Endothelial cell of umbilical vein (primary cell): ENCODE data around the gene SMIM14. TPM values are rescaled to one million over a fixed set of nuclear protein-coding genes. Genes with fewer than 3 reads are reported as not detected.

ENCODE experiments used
- BruUV-seq: library from RNA; stranded (reverse); fragments of 400-500 nt; replicated peaks from 2 replicates; lab custom pipeline; 2021; lab: Mats Ljungman, UMichigan
- CTCF ChIA-PET: fragments of 300-600, 350-600 bp; sonication (Branson Sonifier 250); formaldehyde crosslinking; loops from one replicate; lab custom pipeline; 2021; ENCODE audit warnings: antibody characterized with exemption, inconsistent platforms; lab: Charles Lee
- POLR2A ChIA-PET: fragments of 300-600, 350-600 bp; sonication (Branson Sonifier 250); formaldehyde crosslinking; loops from one replicate; lab custom pipeline; 2021; ENCODE audit warnings: antibody characterized with exemption, inconsistent platforms; lab: Charles Lee
- DNase-seq: peaks from one replicate; pipeline ENCODE4 v3.0.0-alpha.2; 2011; ENCODE audit warnings: low read depth, low spot score
- FAIRE-seq: peaks from 2 replicates; lab custom pipeline; 2011; peaks lifted over from hg19 to GRCh38; lab: Jason Lieb, UNC
- H2AFZ ChIP-seq: 2 replicates; pipeline ENCODE4 v1.6.0; 2012; ENCODE audit warnings: low read depth, low read length, control low read depth, inconsistent platforms
- H3K27ac ChIP-seq: 2 replicates; pipeline ENCODE4 v1.5.1; 2011; ENCODE audit warnings: low read depth, mild to moderate bottlenecking, control low read depth, low read length, moderate library complexity; ENCODE audit not compliant: insufficient read depth
- H3K27me3 ChIP-seq, 2 experiments: 2 replicates each; pipeline versions ENCODE4 v1.6.0 to v1.6.1; 2011; ENCODE audit warnings: low read length in 2 of 2, mixed read lengths in 1 of 2; ENCODE audit not compliant: control insufficient read depth in 2 of 2, insufficient read depth in 2 of 2
- H3K36me3 ChIP-seq, 2 experiments: 2 replicates in 1 of 2; 3 replicates in 1 of 2; pipeline ENCODE4 v1.5.1; 2011; ENCODE audit warnings: low read length in 2 of 2, mild to moderate bottlenecking in 1 of 2, moderate library complexity in 1 of 2; ENCODE audit not compliant: control insufficient read depth in 2 of 2, insufficient read depth in 2 of 2; ENCODE audit errors: extremely low read depth in 1 of 2
- H3K4me1 ChIP-seq: 3 replicates; pipeline ENCODE4 v1.5.1; 2011; ENCODE audit warnings: mild to moderate bottlenecking, low read length; ENCODE audit not compliant: control insufficient read depth, insufficient read depth; ENCODE audit errors: extremely low read depth
- H3K4me2 ChIP-seq: 2 replicates; pipeline ENCODE4 v1.6.1; 2011; ENCODE audit warnings: low read length, control low read depth, mixed read lengths; ENCODE audit not compliant: insufficient read depth
- H3K4me3 ChIP-seq, 3 experiments: fragments of 200-600 bp in 1 of 3; sonication (generic), shearing (Covaris generic) in 1 of 3; replicated peaks in 1 of 3; 2 replicates each; pipeline ENCODE4 v1.5.1; 2011 to 2016; ENCODE audit warnings: control low read depth in 3 of 3, low read length in 3 of 3, mild to moderate bottlenecking in 2 of 3, inconsistent platforms in 1 of 3, low read depth in 1 of 3, moderate library complexity in 1 of 3; ENCODE audit not compliant: insufficient read depth in 1 of 3
- H3K79me2 ChIP-seq: 2 replicates; pipeline ENCODE4 v1.6.0; 2012; ENCODE audit warnings: low read length, inconsistent platforms; ENCODE audit not compliant: control insufficient read depth, insufficient read depth
- H3K9ac ChIP-seq: replicated peaks from 2 replicates; pipeline ENCODE3; 2011; ENCODE audit warnings: low read length, control low read depth; ENCODE audit not compliant: insufficient read depth; ENCODE audit errors: extremely low read depth
- H3K9me1 ChIP-seq: replicated peaks from 3 replicates; pipeline ENCODE4 v1.6.0; 2011; ENCODE audit warnings: mild to moderate bottlenecking, low read length; ENCODE audit not compliant: control insufficient read depth, insufficient read depth; ENCODE audit errors: extremely low read depth
- H3K9me3 ChIP-seq: replicated peaks from 2 replicates; pipeline ENCODE4 v1.5.1; 2012; ENCODE audit warnings: low read length, inconsistent platforms; ENCODE audit not compliant: control insufficient read depth, insufficient read depth
- H4K20me1 ChIP-seq: replicated peaks from 2 replicates; pipeline ENCODE3; 2011; ENCODE audit warnings: mild to moderate bottlenecking, low read length; ENCODE audit not compliant: control insufficient read depth, insufficient read depth; ENCODE audit errors: extremely low read depth
- EZH2 ChIP-seq: IDR thresholded peaks from 2 replicates; pipeline ENCODE4 v1.6.1; 2012; ENCODE audit warnings: borderline replicate concordance, low read depth, mild to moderate bottlenecking, moderate library complexity, low read length, inconsistent platforms; ENCODE audit not compliant: severe bottlenecking
- FOS ChIP-seq: IDR thresholded peaks from 2 replicates; pipeline ENCODE4 v1.6.1; 2011; ENCODE audit warnings: mild to moderate bottlenecking, low read length, moderate library complexity, borderline replicate concordance; ENCODE audit not compliant: insufficient read depth
- GATA2 ChIP-seq: IDR thresholded peaks from 2 replicates; pipeline ENCODE4 v1.7.0; 2011; ENCODE audit warnings: low read depth, mild to moderate bottlenecking, moderate library complexity, mixed read lengths, low read length; ENCODE audit not compliant: insufficient read length, insufficient read depth
- MYC ChIP-seq: IDR thresholded peaks from one replicate; pipeline ENCODE4 v1.6.1; 2011; ENCODE audit warnings: mild to moderate bottlenecking, low read depth, low read length
- POLR2AphosphoS5 ChIP-seq: IDR thresholded peaks from 2 replicates; pipeline ENCODE4 v1.6.1; 2012; ENCODE audit warnings: low read depth, mild to moderate bottlenecking, control low read depth, low read length, moderate library complexity; ENCODE audit not compliant: insufficient read depth
- dilution Hi-C: fragments of 300-500 bp; cut with MboI; formaldehyde crosslinking; loops from one replicate; pipeline ENCODE4 v1.15.0; 2019; ENCODE audit warnings: low sequenced_read_pairs; ENCODE audit not compliant: extremely low pct_ligation_motif_present
- intact Hi-C: fragments of 100-400 bp; cut with micrococcal nuclease; formaldehyde crosslinking; loops from one replicate; pipeline ENCODE4 v1.10.0; 2022
- polyA plus RNA-seq, 4 experiments: library from polyadenylated mRNA; depleted of rRNA in 3 of 4; stranded (reverse) in 3 of 4; unstranded in 1 of 4; fragments of >200 nt; gene quantifications; 2 replicates each; pipeline versions ENCODE4 v1.2.1 to v1.2.3, GENCODE V29; 2011 to 2012; ENCODE audit warnings: missing spikeins in 1 of 4
- total RNA-seq: library from RNA; stranded (reverse); gene quantifications from 2 replicates; pipeline ENCODE4 v1.2.3, GENCODE V29; 2021
- TF ChIP-seq, protein P1 (sequence below): IDR thresholded peaks from 2 replicates; pipeline ENCODE4 v1.6.1; 2011; ENCODE audit not compliant: insufficient read depth, insufficient read length

Gene SMIM14
- total and polyA plus RNA-seq, 2 donors (not counting 3 experiments of a cell fraction or from before 2014, with no cell fraction given), result 12.3 to 15.4 TPM

- H3K36me3 ChIP-seq, result no peaks in the 10 kb centered on the region
- H3K9me1 ChIP-seq, result no peaks in the 10 kb centered on the region
- H4K20me1 ChIP-seq, result no peaks in the 10 kb centered on the region
- H3K4me2 ChIP-seq, result no peak overlapping the region
- intact Hi-C loops (no loop called here), dilution Hi-C loops (no loop called here)
- no peak for FAIRE-seq
- no TSS peak for BruUV-seq
- ChIA-PET POLR2A (no interaction called here), CTCF (no interaction called here)
- H3K27ac ChIP-seq, result no peak overlapping the region
- DNase-seq, result no peak
- no peaks in the 10 kb centered on the region for H3K9me3 ChIP-seq
- H3K27me3 ChIP-seq, result no peaks in the 10 kb centered on the region
- no peak overlapping the region for H3K4me3 ChIP-seq
- peaks cover 14% of the 10 kb centered on the region for H3K79me2 ChIP-seq
- peaks cover 12% of the 10 kb centered on the region for H3K4me1 ChIP-seq
- H2AFZ ChIP-seq, result no peak overlapping the region
- no peak overlapping the region for H3K9ac ChIP-seq
- TF ChIP-seq POLR2AphosphoS5 (no peak), FOS (no peak)
- TF ChIP-seq, protein P1, sequence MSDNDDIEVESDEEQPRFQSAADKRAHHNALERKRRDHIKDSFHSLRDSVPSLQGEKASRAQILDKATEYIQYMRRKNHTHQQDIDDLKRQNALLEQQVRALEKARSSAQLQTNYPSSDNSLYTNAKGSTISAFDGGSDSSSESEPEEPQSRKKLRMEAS, result no peak
Measured at GRCh38 chr4:39530682-39531081, 108.0 kb downstream of the SMIM14 start.

GRCh38 chr4:39529534-39529933 lies 109.1 kb downstream of the SMIM14 start:
- DNase-seq, result no peak
- no peak overlapping the region for H2AFZ ChIP-seq
- H3K79me2 ChIP-seq, result peaks cover 22% of the 10 kb centered on the region
- no TSS peak for BruUV-seq
- no peak overlapping the region for H3K4me3 ChIP-seq
- no peak overlapping the region for H3K27ac ChIP-seq
- ChIA-PET POLR2A (interaction anchor here (0.6 kb wide), 1 partner anchor 9 kb away, joined by 14 read pairs; no protein-coding TSS in a partner anchor), CTCF (no interaction called here)
- intact Hi-C loops (loop anchor here (5.0 to 10.0 kb wide), 2 partner anchors 93 to 275 kb away; no protein-coding TSS in a partner anchor), dilution Hi-C loops (no loop called here)
- no peaks in the 10 kb centered on the region for H3K9me1 ChIP-seq
- no peaks in the 10 kb centered on the region for H4K20me1 ChIP-seq
- no peaks in the 10 kb centered on the region for H3K27me3 ChIP-seq
- no peak overlapping the region for H3K9ac ChIP-seq
- no peak for FAIRE-seq
- H3K4me2 ChIP-seq, result no peak overlapping the region
- no peaks in the 10 kb centered on the region for H3K9me3 ChIP-seq
- TF ChIP-seq POLR2AphosphoS5, result no peak
- no peak for TF ChIP-seq GATA2
- TF ChIP-seq EZH2, result no peak
- TF ChIP-seq MYC, result no peak
- peaks cover 12% of the 10 kb centered on the region for H3K4me1 ChIP-seq
- no peaks in the 10 kb centered on the region for H3K36me3 ChIP-seq
